GM21381 (cell line): Measurements from ENCODE around the gene TMEM175.

ENCODE experiments used
- ATAC-seq: cut with Tn5 transposase; IDR thresholded peaks from one replicate; pipeline ENCODE4 v1.9.1; 2021; ENCODE audit warnings: mild to moderate bottlenecking, moderate library complexity; ENCODE audit not compliant: unreplicated experiment

Gene TMEM175

DNA sequence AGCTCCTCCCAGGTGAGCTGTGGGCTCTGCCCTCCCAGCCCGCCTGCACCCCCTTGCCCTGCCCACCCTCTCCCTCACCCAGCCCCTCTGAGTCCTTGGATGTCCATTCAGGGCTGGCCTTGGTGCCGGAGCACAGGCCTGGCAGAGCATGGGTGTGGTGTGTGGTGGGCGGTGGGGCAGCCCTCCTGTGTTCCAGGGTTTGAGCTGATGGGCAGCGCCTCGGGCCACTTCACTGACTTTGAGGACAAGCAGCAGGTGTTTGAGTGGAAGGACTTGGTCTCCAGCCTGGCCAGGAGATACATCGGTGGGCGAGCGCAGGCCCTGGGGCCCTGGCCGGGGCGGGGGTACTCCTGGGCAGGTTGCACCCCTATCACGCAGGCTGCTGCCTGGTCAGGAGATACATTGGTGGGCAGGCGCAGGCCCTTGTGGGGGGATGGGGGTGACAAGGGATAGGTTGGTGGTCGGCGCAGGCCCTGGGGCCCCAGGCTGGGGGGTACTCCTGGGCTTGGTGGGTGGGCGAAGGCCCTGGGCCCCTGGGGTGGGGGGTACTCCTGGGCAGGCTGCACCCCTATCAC lies 68.5 kb downstream of the TMEM175 start:
- no peak for ATAC-seq

DNA sequence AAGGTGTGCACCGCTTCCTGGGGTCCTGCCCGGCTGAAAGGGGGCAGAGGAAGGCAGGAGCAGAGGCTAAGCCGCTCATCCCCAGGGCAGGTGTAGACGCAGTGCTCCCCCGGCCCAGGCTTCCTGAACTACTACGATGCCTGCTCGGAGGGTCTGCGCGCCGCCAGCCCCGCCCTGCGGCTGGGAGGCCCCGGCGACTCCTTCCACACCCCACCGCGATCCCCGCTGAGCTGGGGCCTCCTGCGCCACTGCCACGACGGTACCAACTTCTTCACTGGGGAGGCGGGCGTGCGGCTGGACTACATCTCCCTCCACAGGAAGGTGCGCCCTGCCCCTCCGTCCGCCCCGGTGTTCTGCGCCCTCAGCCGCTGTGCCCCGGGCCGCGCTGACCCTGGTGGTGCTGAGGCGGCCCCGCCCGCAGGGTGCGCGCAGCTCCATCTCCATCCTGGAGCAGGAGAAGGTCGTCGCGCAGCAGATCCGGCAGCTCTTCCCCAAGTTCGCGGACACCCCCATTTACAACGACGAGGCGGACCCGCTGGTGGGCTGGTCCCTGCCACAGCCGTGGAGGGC lies 69.4 kb downstream of the TMEM175 start:
- no peak for ATAC-seq

GRCh38 chr4:1002131-1002630 lies 69.9 kb downstream of the TMEM175 start:
- no peak for ATAC-seq

GRCh38 chr4:1002631-1003251 lies 70.5 kb downstream of the TMEM175 start:
- ATAC-seq, result no peak

- no peak for ATAC-seq
Measured at GRCh38 chr4:1003271-1004070, 71.2 kb downstream of the TMEM175 start.

GRCh38 chr4:1004071-1004418 lies 71.8 kb downstream of the TMEM175 start:
- ATAC-seq, result no peak

- ATAC-seq, result no peak
Measured at GRCh38 chr4:1004557-1005485, 72.6 kb downstream of the TMEM175 start.

- no peak for ATAC-seq
Measured at GRCh38 chr4:1006856-1007255, 74.6 kb downstream of the TMEM175 start.
